Osteoblast (primary cell): Measurements from ENCODE around the gene VPS26B. TPM values are rescaled to one million over a fixed set of nuclear protein-coding genes. Genes with fewer than 3 reads are reported as not detected.

Experiments used
- DNase-seq: peaks from one replicate; pipeline ENCODE4 v3.0.0; 2011; ENCODE audit warnings: low spot score, mixed read lengths; ENCODE audit not compliant: insufficient read length; ENCODE audit errors: missing footprints
- H2AFZ ChIP-seq: 2 replicates; pipeline ENCODE4 v1.6.0; 2011; ENCODE audit warnings: mild to moderate bottlenecking, low read length
- H3K27ac ChIP-seq: 2 replicates; pipeline ENCODE4 v1.5.1; 2011; ENCODE audit warnings: mild to moderate bottlenecking, low read depth, low read length, moderate library complexity
- H3K27me3 ChIP-seq: 2 replicates; pipeline ENCODE4 v1.6.0; 2012; ENCODE audit warnings: mild to moderate bottlenecking, control low read depth, inconsistent platforms, low read length, moderate library complexity; ENCODE audit not compliant: insufficient read depth
- H3K36me3 ChIP-seq: 2 replicates; pipeline ENCODE4 v1.5.1; 2011; ENCODE audit warnings: mild to moderate bottlenecking, low read length, control low read depth, moderate library complexity; ENCODE audit not compliant: insufficient read depth
- H3K4me1 ChIP-seq: 2 replicates; pipeline ENCODE4 v1.5.1; 2011; ENCODE audit warnings: mild to moderate bottlenecking, low read length, control low read depth, moderate library complexity; ENCODE audit not compliant: insufficient read depth
- H3K4me2 ChIP-seq: 2 replicates; pipeline ENCODE4 v1.6.0; 2011; ENCODE audit warnings: mild to moderate bottlenecking, low read length; ENCODE audit not compliant: insufficient read depth
- H3K4me3 ChIP-seq: fragments of 200-600 bp; sonication (generic); 3 replicates; pipeline ENCODE4 v1.5.1; 2012; ENCODE audit warnings: mild to moderate bottlenecking, low read length, inconsistent platforms; ENCODE audit not compliant: insufficient read depth
- H3K79me2 ChIP-seq: 2 replicates; pipeline ENCODE4 v1.6.0; 2012; ENCODE audit warnings: mild to moderate bottlenecking, low read length, control low read depth, inconsistent platforms; ENCODE audit not compliant: insufficient read depth
- H3K9me3 ChIP-seq: 2 replicates; pipeline ENCODE4 v1.5.1; 2011; ENCODE audit warnings: low read depth, low read length, control low read depth
- H4K20me1 ChIP-seq: 2 replicates; pipeline ENCODE4 v1.6.0; 2012; ENCODE audit warnings: mild to moderate bottlenecking, low read length, control low read depth; ENCODE audit not compliant: insufficient read depth
- total RNA-seq: library from RNA; depleted of rRNA; stranded (reverse); fragments of >200 nt; gene quantifications from 2 replicates; pipeline ENCODE4 v1.2.3, GENCODE V29; 2012
- TF ChIP-seq, protein P1 (sequence below): IDR thresholded peaks from 2 replicates; pipeline ENCODE4 v1.5.1; 2011; ENCODE audit warnings: mild to moderate bottlenecking, low read depth, low read length, moderate library complexity; ENCODE audit errors: extremely low read depth

VPS26B gene
- total RNA-seq, 1 donor, result 54.3 TPM

DNA sequence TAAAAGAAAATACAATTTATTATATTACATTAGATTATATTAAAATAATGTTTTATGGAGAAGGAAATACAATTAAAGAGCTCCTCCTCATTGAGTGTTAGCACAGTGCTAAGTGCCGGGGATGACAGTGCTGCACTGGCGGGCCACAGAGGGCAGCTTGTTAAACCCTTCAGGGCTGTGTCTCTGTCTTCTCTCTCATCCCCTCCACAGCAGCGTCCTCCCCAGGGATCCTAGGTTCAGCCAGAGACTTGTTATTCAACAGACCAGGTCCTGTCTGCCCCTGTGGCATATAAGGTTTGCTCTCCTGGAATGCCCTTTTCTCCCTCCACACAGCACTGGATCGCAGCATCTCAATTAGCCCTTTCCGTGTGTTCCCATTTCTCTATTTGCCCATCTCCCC, 14.5 kb downstream of the VPS26B start:
- TF ChIP-seq, protein P1, sequence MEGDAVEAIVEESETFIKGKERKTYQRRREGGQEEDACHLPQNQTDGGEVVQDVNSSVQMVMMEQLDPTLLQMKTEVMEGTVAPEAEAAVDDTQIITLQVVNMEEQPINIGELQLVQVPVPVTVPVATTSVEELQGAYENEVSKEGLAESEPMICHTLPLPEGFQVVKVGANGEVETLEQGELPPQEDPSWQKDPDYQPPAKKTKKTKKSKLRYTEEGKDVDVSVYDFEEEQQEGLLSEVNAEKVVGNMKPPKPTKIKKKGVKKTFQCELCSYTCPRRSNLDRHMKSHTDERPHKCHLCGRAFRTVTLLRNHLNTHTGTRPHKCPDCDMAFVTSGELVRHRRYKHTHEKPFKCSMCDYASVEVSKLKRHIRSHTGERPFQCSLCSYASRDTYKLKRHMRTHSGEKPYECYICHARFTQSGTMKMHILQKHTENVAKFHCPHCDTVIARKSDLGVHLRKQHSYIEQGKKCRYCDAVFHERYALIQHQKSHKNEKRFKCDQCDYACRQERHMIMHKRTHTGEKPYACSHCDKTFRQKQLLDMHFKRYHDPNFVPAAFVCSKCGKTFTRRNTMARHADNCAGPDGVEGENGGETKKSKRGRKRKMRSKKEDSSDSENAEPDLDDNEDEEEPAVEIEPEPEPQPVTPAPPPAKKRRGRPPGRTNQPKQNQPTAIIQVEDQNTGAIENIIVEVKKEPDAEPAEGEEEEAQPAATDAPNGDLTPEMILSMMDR, result no peak
- H3K4me2 ChIP-seq, result no peak overlapping the region
- H3K27ac ChIP-seq, result no peak overlapping the region
- no peak for DNase-seq
- H2AFZ ChIP-seq, result no peak overlapping the region
- no peaks in the 10 kb centered on the region for H3K4me1 ChIP-seq
- no peaks in the 10 kb centered on the region for H3K9me3 ChIP-seq
- no peaks in the 10 kb centered on the region for H3K27me3 ChIP-seq
- H4K20me1 ChIP-seq, result peaks cover 14% of the 10 kb centered on the region
- no peak overlapping the region for H3K4me3 ChIP-seq
- peaks cover 42% of the 10 kb centered on the region for H3K36me3 ChIP-seq
- peaks cover 12% of the 10 kb centered on the region for H3K79me2 ChIP-seq

DNA sequence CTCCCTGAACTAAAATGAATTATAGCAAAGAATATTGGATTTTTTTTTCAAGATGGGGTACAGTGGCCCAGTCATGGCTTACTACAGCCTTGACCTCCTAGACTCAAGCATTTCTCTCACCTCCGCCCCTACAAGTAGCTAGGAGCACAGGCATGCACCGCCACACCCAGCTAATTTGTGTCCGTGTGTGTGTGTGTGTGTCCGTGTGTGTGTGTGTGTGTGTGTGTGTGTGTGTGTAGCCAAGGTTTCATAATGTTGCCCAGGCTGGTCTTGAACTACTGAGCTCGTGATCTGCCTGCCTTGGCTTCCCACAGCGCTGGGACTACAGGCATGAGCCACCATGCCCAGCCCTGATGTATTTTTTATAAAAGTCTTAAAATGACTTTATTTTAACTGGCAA, 16.1 kb downstream of the VPS26B start:
- no peak overlapping the region for H3K27ac ChIP-seq
- no peak for DNase-seq
- peaks cover 49% of the 10 kb centered on the region for H3K36me3 ChIP-seq
- H3K79me2 ChIP-seq, result no peaks in the 10 kb centered on the region
- no peaks in the 10 kb centered on the region for H3K27me3 ChIP-seq
- H2AFZ ChIP-seq, result no peak overlapping the region
- H3K9me3 ChIP-seq, result no peaks in the 10 kb centered on the region
- no peaks in the 10 kb centered on the region for H3K4me1 ChIP-seq
- peaks cover 6% of the 10 kb centered on the region for H4K20me1 ChIP-seq
- no peak overlapping the region for H3K4me3 ChIP-seq
- H3K4me2 ChIP-seq, result no peak overlapping the region
- TF ChIP-seq, protein P1, result no peak

DNA sequence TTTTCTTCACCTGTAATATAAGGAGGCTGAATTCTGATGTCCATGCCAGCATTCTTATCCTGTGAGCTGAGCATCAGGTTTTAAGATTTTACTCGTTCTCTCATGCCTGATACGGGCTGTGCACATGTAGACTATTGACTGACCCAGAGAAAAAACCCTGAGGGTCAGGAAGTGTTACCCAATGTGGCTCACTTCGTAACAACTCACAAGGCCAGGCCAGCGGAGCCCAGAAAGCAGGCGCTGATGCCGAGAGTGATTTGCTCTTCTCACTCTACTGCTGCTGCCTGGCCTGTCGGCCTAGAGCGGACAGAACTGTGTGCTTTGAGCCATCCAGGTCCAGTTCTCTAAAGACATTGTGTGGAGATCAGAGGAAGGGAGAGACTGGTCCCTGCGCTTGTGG, 17.9 kb downstream of the VPS26B start:
- Histone ChIP-seq H2AFZ (no peak overlapping the region), H3K4me2 (no peak overlapping the region), H3K36me3 (peaks cover 65% of the 10 kb centered on the region), H3K27me3 (no peaks in the 10 kb centered on the region), H3K4me3 (no peak overlapping the region), H4K20me1 (peaks cover 6% of the 10 kb centered on the region), H3K79me2 (no peaks in the 10 kb centered on the region), H3K27ac (no peak overlapping the region), H3K9me3 (no peaks in the 10 kb centered on the region), H3K4me1 (no peaks in the 10 kb centered on the region)
- DNase-seq, result no peak
- TF ChIP-seq, protein P1, result no peak

DNA sequence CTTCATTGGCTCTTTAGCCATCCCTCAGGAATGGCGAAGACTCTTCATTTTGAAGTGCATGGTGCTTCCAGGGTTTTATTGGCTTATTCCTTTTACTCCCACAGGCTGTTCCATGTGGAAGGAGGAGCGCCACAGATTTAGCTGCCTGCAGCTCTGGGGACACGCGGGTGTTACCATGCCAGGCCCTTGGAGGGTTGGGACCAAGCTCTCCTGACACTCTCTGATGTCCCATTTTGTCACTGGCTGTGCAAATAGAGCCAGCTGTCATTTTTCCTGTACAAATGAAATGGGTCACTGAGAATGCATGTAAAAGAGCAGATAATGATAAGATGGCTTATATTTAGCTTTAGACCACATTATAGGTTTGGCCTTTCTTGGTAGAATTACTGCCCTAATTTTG, 19.4 kb downstream of the VPS26B start:
- no peak overlapping the region for H3K4me2 ChIP-seq
- peaks cover 78% of the 10 kb centered on the region for H3K36me3 ChIP-seq
- no peaks in the 10 kb centered on the region for H3K4me1 ChIP-seq
- peaks cover 5% of the 10 kb centered on the region for H4K20me1 ChIP-seq
- no peak overlapping the region for H3K4me3 ChIP-seq
- no peak overlapping the region for H2AFZ ChIP-seq
- no peaks in the 10 kb centered on the region for H3K79me2 ChIP-seq
- DNase-seq, result no peak
- H3K27me3 ChIP-seq, result no peaks in the 10 kb centered on the region
- TF ChIP-seq, protein P1, result no peak
- no peaks in the 10 kb centered on the region for H3K9me3 ChIP-seq
- H3K27ac ChIP-seq, result no peak overlapping the region
